ENCODE data around the gene MBOAT2. TPM values are rescaled to one million over a fixed set of nuclear protein-coding genes. Genes with fewer than 3 reads are reported as not detected.
"Not testable (repeated sequence)": the region's sequence is repeated elsewhere in the genome, so short reads cannot be mapped to it uniquely, and the experiment has no call there.

The MBOAT2 gene
- total RNA-seq, 1 donor from 2014 or later, result 0.91 TPM

DNA sequence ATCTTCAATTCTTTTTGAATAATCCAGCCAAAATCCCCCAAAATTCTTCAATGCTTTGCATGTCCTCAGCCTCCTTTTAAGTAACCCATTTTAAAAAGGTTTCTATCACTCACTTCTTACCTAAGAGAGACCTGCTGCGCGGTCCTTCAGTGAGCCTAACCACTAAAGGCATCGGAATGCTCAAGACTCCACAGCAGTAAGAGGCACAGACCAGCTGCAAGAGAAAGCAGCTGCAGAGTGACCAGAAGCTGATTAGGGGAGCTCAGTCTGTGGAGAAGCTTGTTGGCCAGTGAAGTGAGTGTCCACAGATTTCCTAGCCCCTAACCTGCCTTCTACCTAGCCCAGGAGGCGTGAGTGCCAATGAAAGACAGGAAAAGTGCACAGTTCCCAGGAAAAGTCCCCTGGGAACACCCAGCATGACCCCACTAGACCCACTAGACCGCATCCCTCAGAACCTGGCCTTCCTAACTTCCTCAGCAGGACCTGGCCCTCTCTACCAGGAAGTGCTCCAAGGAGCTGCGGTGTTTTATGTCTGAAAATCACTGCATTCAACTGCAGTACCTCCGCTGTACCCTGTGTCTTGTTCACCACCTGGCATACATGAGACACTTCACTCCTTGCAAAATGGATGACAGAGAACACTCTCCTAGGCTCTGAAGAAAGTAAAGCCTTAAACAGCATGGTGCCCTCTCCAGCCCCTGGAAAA lies 10.1 kb downstream of the MBOAT2 start:
- ATAC-seq, result no peak
- DNase-seq (ENCODE audit: low spot score), result no peak

DNA sequence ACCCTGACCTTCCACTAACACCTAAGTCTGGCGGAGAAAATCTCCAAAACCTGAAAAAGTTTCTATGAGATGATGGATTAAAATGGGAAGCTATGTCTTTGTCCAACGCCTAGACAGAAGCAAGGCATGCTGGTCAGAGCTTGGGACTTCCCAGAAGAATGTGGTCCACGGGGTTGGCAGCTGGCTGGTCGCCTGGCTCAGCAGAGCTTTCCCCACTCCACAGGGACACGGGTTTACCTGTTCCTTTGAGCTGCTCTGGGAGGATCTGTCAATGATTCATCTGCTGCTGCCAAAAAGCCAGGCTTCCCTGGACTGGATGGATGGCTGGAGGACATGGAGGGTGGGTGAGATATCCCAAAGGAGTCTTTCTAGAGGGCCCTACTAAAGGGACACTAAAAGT lies 10.8 kb downstream of the MBOAT2 start:
- ATAC-seq (no peak), DNase-seq (ENCODE audit: low spot score) (no peak)

DNA sequence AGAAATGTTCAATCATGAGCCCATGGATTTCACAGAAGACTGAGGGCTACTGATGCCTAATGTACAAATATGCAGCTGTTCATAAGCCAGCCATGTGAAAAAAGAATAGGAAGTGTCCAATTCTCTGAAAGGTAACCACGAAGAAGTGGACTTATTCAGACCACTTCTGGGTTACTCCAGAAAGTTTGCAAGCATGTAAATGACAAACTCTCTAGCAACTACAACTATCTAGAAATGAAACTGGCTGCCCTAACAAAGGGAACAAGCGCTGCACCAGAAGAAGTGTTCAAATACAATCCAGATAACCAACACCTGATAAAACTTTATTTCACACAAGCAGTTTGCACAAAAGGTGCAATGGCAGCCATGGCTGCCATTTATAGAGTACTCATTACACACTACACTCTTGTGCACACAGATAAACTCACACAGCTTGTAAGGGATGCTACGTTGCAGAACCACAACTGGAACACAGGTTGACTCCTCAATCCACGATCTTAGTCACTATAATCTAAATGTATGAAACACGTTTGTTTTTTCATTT lies 13.9 kb downstream of the MBOAT2 start:
- DNase-seq (ENCODE audit: low spot score) (no peak), ATAC-seq (no peak)

DNA sequence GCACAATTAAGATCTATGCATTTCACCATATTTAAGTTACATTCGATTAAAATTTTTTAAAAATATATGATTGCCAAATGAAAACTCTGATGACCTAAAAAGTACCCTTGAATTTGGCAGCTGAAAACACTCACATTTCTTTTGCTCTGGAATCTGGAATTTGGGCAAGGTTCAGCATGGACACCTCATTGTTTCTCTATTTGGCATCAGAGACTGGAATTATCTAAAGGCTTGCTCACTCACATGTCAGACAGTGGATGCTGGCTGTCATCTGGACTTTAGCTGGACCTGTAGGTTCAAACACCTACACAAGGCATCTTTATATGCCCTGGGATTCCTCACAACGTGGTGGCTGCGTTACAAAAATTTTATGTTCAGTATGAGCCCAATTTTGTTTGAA lies 16.1 kb downstream of the MBOAT2 start:
- ATAC-seq (no peak), DNase-seq (ENCODE audit: low spot score) (no peak)

DNA sequence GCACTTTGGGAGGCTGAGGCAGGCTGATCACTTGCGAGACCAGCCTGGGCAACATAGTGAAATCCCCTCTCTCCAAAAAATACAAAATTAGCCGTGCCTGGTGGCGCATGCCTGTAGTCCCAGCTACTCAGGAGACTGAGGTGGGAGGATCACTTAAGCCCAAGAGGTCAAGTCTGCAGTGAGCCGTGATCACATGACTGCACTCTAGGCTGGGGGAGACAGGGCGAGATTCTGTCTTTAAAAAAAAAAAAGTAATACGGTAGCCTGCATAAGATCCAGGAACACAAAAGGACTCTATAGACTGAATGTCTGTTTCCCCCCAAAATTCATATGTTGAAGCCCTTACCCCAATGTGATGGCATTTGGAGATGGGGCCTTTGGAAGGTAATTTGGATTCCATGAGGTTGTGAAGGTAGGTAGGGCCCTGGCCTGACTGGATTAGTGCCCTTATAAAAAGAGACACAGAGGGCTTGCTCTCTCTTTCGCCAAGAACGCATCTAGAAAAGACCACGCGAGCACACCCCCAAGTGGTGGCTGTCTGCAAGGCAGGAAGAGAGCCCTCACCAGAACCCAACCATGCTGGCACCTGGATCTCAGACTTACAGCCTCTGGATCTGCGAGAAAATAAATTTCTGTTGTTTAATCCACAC lies 17.0 kb downstream of the MBOAT2 start:
- DNase-seq (ENCODE audit: low spot score), result no peak
- no peak for ATAC-seq

DNA sequence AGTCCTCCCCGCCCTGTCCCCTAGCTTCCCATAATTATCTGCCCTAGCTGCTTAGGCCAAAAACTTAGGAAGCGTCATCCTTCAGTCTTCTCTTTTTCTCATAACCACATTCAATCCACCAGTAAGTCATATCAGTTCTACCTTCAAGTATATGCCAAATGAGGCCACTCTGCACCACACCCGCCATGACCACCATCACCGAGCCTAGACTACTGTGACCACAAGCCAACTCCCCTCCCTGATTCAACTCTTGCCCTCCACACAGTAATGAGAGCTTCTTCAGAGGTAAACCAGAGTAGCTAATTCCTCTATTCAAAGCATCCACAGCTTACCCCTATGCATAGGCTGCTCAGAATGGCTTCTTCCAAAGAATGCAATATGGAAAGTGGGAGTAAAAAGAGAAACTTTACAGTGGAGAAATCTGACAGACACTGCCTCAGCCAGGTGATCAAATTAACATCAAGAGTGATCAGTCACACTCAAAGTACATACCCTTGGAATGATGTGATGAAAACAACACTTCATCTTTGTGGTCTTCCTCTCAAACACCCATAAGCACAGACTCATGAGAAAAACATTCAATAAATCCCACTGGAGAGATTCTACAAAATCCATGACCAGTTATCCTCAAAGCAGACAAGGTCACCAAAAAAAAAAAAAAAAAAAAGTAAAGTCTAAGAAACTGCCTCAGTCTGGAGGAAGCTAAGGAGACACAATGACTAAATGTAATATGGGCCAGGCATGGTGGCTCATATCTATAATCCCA lies 17.7 kb downstream of the MBOAT2 start:
- ATAC-seq, result no peak
- no peak for DNase-seq (ENCODE audit: low spot score)

DNA sequence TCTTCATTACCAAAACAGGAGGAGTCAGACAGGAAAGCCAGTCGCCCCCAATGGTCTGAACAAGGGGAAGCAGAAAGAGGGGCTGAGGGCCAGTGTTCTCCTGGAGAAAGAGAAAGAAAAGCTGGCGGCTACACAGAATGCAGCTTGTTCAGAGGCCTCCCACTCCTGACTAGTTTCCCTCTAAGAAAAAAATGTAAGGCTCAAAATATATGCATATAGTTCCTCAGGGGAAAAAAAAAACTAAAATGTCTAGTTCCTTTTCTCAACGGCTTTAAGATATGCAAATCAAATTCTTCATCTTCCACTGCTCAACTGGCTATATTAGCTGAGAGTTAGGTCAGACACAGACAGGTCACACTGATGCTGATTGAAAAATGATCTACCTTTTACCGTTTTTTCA lies 18.6 kb downstream of the MBOAT2 start:
- DNase-seq (ENCODE audit: low spot score) (no peak), ATAC-seq (no peak)

DNA sequence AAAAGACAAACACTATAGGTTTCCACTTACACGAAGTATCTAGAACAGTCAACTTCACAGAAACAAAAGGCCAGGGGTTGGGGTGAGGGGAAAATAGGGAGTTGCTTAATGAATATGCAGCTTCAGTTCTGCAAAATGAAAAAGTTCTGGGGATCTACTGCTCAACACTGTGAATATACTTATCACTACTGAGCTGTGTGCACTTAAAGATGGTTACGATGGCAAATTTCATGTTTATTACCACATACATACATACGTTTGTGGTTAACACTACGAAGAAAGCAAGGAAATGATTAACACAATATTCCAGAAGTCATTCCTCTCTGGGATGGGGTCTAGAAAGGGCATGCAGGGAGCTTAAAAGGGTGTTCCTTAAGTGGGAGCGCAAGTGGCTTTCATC lies 19.3 kb downstream of the MBOAT2 start:
- DNase-seq (ENCODE audit: low spot score) (no peak), ATAC-seq (no peak)

DNA sequence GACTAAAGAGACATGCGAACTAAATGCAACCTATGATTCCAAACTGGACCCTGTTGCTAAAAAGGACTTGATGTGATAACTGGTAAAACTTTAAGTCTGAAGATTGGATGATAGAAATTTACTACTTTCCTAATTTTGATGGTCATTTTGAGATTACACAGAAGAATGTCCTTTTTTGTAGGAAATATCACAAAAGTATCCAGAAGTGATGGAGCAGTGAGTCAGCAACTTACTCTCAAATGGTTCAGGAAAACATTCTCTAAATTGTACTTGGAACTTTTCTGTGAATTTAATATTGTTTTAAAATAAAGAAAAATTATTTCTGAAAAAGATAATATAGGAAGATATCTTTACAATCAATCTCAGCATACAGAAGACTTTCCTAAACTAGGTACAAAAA lies 19.9 kb downstream of the MBOAT2 start:
- no peak for ATAC-seq
- DNase-seq (ENCODE audit: low spot score), result no peak

DNA sequence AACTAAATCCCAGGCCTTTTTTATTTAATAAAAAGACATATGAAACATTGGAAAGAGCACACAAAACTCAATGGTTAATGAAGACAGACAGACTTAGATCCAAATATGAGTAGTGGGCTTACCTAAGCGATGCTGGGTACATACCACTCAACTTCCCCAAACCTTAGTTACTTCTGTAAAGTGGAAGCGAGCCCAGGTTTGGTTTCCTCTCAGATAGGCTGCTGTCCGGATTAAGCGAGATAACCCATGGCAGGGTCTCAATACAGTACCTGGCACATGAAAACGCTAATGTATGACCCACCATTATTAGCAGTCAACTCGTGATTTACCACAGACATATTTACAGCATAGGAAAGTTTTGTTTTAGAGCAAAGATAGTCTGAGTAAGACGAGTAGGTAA lies 21.6 kb downstream of the MBOAT2 start:
- DNase-seq (ENCODE audit: low spot score) (no peak), ATAC-seq (no peak)

DNA sequence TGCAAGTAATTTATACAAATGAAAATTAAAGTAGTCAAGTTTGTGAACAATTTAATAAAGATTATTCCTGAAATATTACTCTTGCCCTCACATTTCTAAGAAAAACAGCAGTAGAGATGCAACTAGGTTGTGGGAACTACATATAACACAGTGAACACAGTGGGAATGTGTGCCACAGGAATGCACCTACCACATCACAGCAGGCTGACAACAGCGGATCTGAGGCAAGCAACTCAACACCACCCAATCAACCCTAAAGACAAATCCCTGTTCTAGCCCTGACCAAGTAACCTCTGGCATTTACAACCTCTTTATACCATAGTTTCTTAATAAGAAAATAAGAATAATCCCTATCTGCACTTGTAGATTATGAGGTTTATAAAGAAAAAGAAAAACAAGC lies 23.4 kb downstream of the MBOAT2 start:
- DNase-seq (ENCODE audit: low spot score) (no peak), ATAC-seq (no peak)

DNA sequence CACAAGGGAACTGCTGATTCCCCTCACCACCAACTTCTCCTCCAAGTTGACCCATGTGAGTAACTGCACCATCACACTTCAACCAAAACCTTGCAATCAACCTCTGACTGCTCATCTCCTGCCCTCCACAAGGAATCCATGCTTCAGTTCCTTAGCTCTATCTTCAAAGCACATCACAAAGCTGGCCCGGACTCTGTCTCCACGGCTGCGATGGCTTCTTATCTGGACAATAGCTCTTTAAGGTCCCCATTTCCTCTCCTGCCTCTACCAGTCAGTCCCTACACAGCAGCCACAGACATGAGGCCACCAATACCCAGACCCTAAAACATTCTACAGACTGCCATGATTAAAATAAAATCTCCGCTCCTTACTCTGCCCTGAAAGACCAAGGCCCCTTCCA lies 25.7 kb downstream of the MBOAT2 start:
- DNase-seq (ENCODE audit: low spot score) (no peak), ATAC-seq (no peak)

DNA sequence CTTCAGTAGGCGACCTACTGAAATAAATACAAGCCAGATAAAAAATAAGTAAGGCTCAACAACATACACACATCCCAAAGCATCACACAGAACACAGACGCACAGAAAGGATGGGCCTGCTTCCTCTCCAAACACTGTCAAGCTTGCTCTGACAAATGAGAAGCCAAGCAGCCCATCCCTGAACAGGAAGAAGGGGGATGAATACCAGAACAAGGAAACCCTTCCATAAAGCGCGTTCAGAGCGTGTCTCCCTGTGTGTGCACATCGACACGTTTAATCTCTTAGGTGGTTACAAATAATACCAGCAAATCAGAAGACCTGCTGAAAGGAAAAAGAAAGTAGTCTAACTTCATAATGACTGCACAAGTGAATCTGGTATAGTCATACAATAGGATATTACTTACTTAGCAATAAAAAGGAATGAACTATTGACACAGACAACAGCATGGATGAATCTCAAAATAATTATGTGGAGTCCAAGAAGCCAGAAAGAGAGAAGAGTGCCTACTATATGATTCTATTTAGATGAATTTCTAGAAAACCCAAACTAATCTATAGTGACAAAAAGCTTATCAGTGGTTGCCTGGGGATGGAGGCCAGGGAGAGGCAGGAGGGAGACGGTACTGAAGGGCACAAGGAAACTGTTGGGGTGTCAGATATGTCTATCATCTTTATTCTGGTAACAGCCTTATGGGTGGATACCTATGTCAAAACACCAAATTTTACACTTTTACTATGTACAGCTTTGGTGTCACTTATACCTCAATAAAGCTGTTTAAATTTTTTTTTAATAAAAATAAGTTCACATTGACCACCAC lies 26.8 kb downstream of the MBOAT2 start:
- DNase-seq (ENCODE audit: low spot score), result no peak
- no peak for ATAC-seq

DNA sequence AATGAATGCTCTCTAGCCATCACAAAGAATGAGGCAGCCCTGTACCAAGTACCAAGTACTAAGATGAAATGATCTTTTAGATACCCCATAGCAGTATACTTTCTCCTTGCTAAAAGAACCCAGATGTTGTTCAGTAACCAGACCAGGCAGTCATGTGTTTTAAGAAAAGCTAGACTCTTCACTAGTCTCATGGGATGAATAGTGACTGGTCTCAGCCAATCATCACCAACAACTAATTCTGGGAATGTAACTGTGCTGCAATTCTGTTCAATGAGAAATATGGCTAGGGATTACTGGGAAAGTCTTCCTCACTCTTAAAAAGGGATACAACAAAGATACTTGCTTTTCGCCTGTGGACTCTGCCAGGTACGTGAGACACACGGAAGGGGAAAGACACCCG lies 29.5 kb downstream of the MBOAT2 start:
- ATAC-seq, result no peak
- no peak for DNase-seq (ENCODE audit: low spot score)

DNA sequence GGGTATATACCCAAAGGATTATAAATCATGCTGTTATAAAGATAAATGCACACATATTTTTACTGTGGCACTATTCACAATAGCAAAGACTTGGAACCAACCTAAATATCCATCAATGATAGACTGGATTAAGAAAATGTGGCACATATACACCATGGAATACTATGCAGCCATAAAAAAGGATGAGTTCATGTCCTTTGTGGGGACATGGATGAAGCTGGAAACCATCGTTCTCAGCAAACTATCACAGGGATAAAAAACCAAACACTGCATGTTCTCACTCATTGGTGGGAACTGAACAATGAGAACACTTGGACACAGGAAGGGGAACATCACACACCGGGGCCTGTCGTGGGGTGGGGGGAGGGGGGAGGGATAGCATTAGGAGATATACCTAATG lies 30.5 kb downstream of the MBOAT2 start:
- ATAC-seq; DNase-seq (ENCODE audit: low spot score): not testable (repeated sequence)

DNA sequence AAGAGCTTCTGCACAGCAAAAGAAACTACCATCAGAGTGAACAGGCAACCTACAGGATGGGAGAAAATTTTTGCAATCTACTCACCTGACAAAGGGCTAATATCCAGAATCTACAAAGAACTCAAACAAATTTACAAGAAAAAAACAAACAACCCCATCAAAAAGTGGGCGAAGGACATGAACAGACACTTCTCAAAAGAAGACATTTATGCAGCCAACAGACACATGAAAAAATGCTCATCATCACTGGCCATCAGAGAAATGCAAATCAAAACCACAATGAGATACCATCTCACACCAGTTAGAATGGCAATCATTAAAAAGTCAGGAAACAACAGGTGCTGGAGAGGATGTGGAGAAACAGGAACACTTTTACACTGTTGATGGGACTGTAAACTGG lies 30.9 kb downstream of the MBOAT2 start:
- not testable (repeated sequence) for ATAC-seq; DNase-seq (ENCODE audit: low spot score)

DNA sequence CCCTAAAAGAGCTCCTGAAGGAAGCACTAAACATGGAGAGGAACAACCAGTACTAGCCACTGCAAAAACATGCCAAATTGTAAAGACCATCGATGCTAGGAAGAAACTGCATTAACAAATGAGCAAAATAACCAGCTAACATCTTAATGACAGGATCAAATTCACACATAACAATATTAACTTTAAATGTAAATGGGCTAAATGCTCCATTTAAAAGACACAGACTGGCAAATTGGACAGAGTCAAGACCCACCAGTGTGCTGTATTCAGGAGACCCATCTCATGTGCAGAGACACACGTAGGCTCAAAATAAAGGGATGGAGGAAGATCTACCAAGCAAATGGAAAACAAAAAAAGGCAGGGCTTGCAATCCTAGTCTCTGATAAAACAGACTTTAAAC lies 34.1 kb downstream of the MBOAT2 start:
- not testable (repeated sequence) for ATAC-seq; DNase-seq (ENCODE audit: low spot score)

DNA sequence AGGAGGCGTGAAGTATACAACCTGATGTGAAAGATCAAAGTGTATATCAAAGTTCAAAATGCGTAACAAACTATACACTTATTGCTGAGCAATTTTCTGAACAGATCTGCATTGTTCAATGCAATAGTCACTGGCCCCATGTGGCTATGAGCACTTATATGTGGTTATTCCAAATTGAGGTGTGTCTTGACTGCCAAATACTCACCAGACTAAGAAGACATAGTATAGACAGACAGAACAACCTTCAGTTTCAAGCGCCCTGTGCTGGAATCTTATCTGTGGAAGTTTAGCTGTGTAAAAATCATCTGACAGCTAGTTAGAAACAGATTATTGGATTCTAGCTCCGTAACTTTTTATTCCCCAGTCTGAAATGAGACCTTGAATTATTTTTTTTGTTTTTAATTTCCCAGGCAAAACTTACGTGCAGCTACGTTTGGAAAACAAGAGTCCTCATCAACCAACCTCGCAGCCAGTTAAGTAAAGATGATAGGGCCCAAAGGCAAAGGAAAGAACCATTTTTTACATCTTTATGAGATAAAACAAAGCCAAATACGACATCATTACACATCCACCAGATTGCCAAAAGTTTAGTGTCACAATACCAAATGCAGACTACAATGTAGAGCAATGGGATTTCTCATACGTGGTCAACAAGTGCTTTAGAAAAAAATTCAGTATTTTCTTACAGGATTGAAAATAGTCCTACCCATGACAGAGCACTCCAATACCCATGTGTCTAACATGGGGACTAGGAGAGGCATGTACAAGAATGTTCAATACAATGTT lies 37.2 kb downstream of the MBOAT2 start:
- ATAC-seq, result no peak
- no peak for DNase-seq (ENCODE audit: low spot score)

DNA sequence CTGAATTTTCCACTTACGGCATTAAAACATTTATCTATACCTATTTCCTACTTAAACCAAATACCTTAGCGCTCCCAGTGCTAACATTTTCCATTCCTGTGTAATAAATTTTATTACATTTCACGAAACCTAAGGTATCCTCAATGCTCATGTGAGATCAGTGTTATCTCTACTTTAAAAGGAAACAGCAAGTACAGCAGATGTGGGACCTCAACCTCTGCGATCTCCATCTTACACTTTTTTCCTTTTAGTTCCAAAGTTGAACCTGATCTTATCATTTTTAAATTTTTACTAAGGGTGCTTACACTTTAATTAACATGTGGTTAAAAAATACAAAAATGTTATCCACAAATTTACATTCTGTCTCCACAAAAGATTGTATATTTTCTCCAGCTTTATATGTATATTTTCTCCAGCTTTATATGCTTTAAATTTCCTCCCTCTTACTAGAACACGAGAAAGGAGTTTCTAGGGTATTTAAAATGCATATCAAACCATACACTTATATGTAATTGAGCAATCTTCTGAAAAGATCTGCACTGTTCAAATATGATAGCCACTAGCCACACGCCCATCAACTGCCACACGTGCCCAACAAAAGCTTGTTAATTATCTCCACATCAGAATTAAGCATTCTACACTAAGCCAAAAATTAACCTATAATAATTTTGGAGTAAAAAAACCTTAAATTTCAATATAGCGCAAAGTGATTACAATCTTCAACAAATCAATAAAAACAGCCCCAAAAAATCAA lies 38.1 kb downstream of the MBOAT2 start:
- no peak for DNase-seq (ENCODE audit: low spot score)
- ATAC-seq, result no peak
